OCI-LY3 (cell line): ENCODE data around the gene USP2.

Experiments used
- H2AFZ ChIP-seq: fragments of 200-600, 300-600 bp; shearing (Covaris generic); 2 replicates; pipeline ENCODE4 v1.6.0; 2014; ENCODE audit warnings: antibody characterized with exemption, low read depth, low read length
- H3K27ac ChIP-seq: fragments of 200-600, 300-600 bp; sonication (generic); 2 replicates; pipeline ENCODE4 v1.5.1; 2014; ENCODE audit warnings: mild to moderate bottlenecking, low read length, moderate library complexity, mixed read lengths
- H3K27me3 ChIP-seq: fragments of 200-600, 300-600 bp; sonication (generic); 2 replicates; pipeline ENCODE4 v1.6.1; 2014; ENCODE audit warnings: low read depth, low read length, mixed read lengths
- H3K36me3 ChIP-seq: fragments of 200-600, 300-600 bp; sonication (generic); replicated peaks from 2 replicates; pipeline ENCODE3; 2014; ENCODE audit warnings: low read depth, low read length, mixed read lengths
- H3K4me1 ChIP-seq: fragments of 300-600, 200-600 bp; sonication (generic); 2 replicates; pipeline ENCODE4 v1.6.1; 2014; ENCODE audit warnings: low read length, mixed read lengths
- H3K4me2 ChIP-seq: fragments of 200-600, 300-600 bp; sonication (generic); 2 replicates; pipeline ENCODE4 v1.6.1; 2014; ENCODE audit warnings: low read length, mixed read lengths
- H3K4me3 ChIP-seq: fragments of 300-600, 200-600 bp; sonication (generic); 2 replicates; pipeline ENCODE4 v1.5.1; 2014; ENCODE audit warnings: antibody characterized with exemption, mild to moderate bottlenecking, low read length, moderate library complexity
- H3K79me2 ChIP-seq: fragments of 300-600, 200-600 bp; shearing (Covaris generic); 2 replicates; pipeline ENCODE4 v1.6.1; 2014; ENCODE audit warnings: mild to moderate bottlenecking, low read length, mixed read lengths
- H3K9ac ChIP-seq: fragments of 300-600, 200-600 bp; shearing (Covaris generic); 2 replicates; pipeline ENCODE4 v1.6.0; 2014; ENCODE audit warnings: mild to moderate bottlenecking, low read length, moderate library complexity
- H3K9me3 ChIP-seq: fragments of 200-600, 300-600 bp; shearing (Covaris generic); 2 replicates; pipeline ENCODE4 v1.6.1; 2014; ENCODE audit warnings: low read length, mixed read lengths; ENCODE audit not compliant: insufficient read depth
- H4K20me1 ChIP-seq: fragments of 200-600, 300-600 bp; sonication (generic); 2 replicates; pipeline ENCODE4 v1.6.1; 2016; ENCODE audit warnings: low read length, mixed read lengths; ENCODE audit not compliant: insufficient read depth
- EZH2phosphoT487 ChIP-seq: fragments of 200-600 bp; shearing (Covaris generic); IDR thresholded peaks from 2 replicates; pipeline ENCODE4 v1.6.1; 2018; ENCODE audit warnings: antibody characterized with exemption, mixed run types, low read depth
- TF ChIP-seq, protein P1 (sequence below): fragments of 200-600, 300-600 bp; sonication (generic); IDR thresholded peaks from 2 replicates; pipeline ENCODE4 v1.5.1; 2014; ENCODE audit warnings: antibody characterized with exemption, low read length, low read depth

Gene USP2

DNA sequence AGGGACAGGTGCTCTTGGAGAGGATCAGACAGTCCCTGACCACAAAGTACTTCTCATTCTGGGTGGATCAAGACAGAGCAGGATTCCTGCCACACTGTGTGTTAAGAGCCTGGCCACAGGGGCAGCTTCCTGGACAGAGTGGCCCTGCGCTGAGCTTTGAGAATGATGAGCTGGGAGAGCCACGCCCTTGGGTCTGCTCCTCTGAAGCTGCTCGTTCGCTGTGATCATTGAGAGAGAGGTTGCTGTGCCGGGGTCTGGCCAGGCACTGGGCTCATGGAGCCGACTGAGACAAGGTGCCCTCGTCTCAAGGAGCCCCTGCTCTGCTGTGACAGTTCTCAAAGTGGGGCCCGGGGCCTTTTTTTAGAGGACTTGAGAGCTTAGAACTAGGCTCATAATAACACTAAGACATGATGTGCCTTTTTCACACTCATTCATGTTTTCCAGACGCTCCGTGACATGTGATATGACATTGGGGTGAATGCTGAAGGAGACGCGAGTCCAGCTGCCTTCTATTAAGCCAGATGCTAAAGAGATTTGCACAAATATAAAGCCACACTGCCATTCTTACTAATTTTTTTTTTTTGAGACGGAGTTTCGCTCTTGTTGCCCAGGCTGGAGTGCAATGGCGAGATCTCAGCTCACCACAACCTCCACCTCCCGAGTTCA lies 33.4 kb downstream of the USP2 start:
- TF ChIP-seq, protein P1, sequence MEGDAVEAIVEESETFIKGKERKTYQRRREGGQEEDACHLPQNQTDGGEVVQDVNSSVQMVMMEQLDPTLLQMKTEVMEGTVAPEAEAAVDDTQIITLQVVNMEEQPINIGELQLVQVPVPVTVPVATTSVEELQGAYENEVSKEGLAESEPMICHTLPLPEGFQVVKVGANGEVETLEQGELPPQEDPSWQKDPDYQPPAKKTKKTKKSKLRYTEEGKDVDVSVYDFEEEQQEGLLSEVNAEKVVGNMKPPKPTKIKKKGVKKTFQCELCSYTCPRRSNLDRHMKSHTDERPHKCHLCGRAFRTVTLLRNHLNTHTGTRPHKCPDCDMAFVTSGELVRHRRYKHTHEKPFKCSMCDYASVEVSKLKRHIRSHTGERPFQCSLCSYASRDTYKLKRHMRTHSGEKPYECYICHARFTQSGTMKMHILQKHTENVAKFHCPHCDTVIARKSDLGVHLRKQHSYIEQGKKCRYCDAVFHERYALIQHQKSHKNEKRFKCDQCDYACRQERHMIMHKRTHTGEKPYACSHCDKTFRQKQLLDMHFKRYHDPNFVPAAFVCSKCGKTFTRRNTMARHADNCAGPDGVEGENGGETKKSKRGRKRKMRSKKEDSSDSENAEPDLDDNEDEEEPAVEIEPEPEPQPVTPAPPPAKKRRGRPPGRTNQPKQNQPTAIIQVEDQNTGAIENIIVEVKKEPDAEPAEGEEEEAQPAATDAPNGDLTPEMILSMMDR: no peak
- no peak overlapping the region for H3K4me3 ChIP-seq
- H3K9ac ChIP-seq: no peak overlapping the region
- H3K4me2 ChIP-seq: no peak overlapping the region
- no peaks in the 10 kb centered on the region for H3K36me3 ChIP-seq
- no peaks in the 10 kb centered on the region for H3K79me2 ChIP-seq
- peaks cover 11% of the 10 kb centered on the region for H3K27me3 ChIP-seq
- no peak overlapping the region for H3K27ac ChIP-seq
- no peaks in the 10 kb centered on the region for H3K4me1 ChIP-seq
- H2AFZ ChIP-seq: no peak overlapping the region
- H3K9me3 ChIP-seq: no peaks in the 10 kb centered on the region
- H4K20me1 ChIP-seq: no peaks in the 10 kb centered on the region

DNA sequence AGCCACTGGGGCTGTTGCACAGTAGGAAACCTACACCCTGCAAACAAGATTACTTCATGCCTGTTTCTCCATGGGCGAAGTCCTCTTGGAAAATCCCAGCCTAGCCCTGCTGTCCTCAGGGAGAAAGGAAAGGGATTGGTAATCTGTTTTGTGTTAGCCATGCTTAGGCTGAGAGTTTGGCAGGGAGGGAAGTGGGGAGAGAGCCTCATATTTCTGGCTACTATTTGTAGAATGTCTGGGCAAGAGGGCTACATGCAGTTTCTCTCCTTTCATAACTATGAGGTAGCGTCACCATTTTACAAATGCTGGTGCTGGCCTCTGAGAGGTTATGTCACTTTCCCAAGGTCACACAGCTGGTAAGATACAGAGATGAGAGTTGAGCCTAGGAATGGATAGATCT lies 34.2 kb downstream of the USP2 start:
- TF ChIP-seq EZH2phosphoT487: no peak
- TF ChIP-seq, protein P1: no peak
- peaks cover 14% of the 10 kb centered on the region for H3K27me3 ChIP-seq

DNA sequence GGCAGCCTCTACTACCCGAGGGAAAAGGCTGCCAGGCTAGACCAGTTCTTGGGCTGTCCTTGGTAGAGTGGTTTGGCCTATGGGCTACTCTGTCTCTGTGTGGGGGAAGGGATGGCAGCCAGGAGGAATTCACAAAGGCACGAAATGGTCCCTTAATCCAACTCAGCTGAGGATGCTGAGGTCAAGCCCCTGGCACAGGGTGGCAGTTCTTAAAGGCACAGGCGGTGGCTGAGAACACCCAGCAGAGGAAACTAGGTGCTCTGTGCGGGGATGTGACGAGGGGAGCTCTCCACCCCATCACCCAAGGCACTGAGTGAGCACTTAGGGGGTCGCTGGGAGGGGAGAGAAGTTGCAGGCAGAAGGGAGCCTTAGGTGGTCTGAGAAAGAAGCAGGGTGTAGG lies 34.9 kb downstream of the USP2 start, which contains the start of gene MFRP:
Gene MFRP (minus strand): TSS at position 101 of the 400 bp plus-strand sequence. CDS start 192 bp downstream, outside the sequence.
- Histone ChIP-seq H3K79me2 (no peaks in the 10 kb centered on the region), H3K36me3 (no peaks in the 10 kb centered on the region), H2AFZ (no peak within 1 kb of the TSS), H3K9ac (no peak within 1 kb of the TSS), H3K27me3 (peaks cover 14% of the 10 kb centered on the region), H4K20me1 (no peaks in the 10 kb centered on the region), H3K27ac (no peak within 1 kb of the TSS), H3K4me3 (no peak within 1 kb of the TSS), H3K4me2 (no peak within 1 kb of the TSS), H3K4me1 (no peaks in the 10 kb centered on the region), H3K9me3 (no peaks in the 10 kb centered on the region)
- no peak for TF ChIP-seq EZH2phosphoT487
- TF ChIP-seq, protein P1: no peak

More for the DNA sequence above, 34.2 kb downstream of the USP2 start:
- H3K79me2 ChIP-seq: no peaks in the 10 kb centered on the region
- H3K27ac ChIP-seq: no peak overlapping the region
- H4K20me1 ChIP-seq: no peaks in the 10 kb centered on the region
- H3K9ac ChIP-seq: no peak overlapping the region
- no peaks in the 10 kb centered on the region for H3K4me1 ChIP-seq
- H3K4me3 ChIP-seq: no peak overlapping the region
- H3K4me2 ChIP-seq: no peak overlapping the region
- H2AFZ ChIP-seq: no peak overlapping the region
- no peaks in the 10 kb centered on the region for H3K36me3 ChIP-seq
- H3K9me3 ChIP-seq: no peaks in the 10 kb centered on the region

DNA sequence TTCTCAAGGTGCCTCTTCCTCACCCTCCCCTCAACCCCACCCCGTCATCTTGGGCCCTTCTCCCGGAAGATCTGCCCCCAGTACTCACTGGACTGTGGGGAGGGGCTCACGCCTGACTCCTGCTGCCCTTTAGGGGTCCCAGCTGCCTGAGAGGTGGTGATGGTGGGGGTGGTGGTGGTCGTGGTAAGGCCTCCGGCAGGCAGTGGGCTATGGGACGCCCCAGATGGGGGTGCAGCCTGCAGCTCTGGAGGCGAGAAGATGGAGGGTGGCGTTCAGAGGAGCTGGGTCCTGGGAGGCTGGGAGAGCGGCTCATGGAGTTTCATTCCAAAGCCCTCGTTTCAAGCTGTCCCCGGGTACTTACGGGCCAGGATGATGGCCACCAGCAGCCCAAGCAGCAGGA lies 35.8 kb downstream of the USP2 start:
- no peak overlapping the region for H3K9ac ChIP-seq
- no peak overlapping the region for H2AFZ ChIP-seq
- H3K27me3 ChIP-seq: peaks cover 10% of the 10 kb centered on the region
- H3K4me3 ChIP-seq: no peak overlapping the region
- H3K27ac ChIP-seq: no peak overlapping the region
- H3K79me2 ChIP-seq: no peaks in the 10 kb centered on the region
- no peaks in the 10 kb centered on the region for H3K9me3 ChIP-seq
- TF ChIP-seq, protein P1: no peak
- TF ChIP-seq EZH2phosphoT487: no peak
- H4K20me1 ChIP-seq: no peaks in the 10 kb centered on the region
- H3K4me2 ChIP-seq: no peak overlapping the region
- no peaks in the 10 kb centered on the region for H3K4me1 ChIP-seq
- no peaks in the 10 kb centered on the region for H3K36me3 ChIP-seq
